Measurements from ENCODE around the gene TMEM178A.

TMEM178A gene

GRCh38 chr2:39736640-39737039, 70.9 kb downstream of the TMEM178A start:
- no peak for DNase-seq (ENCODE audit: extremely low read depth in 1 of 2, low read depth in 1 of 2)

- DNase-seq (ENCODE audit: extremely low read depth in 1 of 2, low read depth in 1 of 2), result no peak
Observed at GRCh38 chr2:39737661-39738060, 71.9 kb downstream of the TMEM178A start.

- DNase-seq (ENCODE audit: extremely low read depth in 1 of 2, low read depth in 1 of 2), result no peak
Observed at GRCh38 chr2:39738936-39739335, 73.2 kb downstream of the TMEM178A start.

- no peak for DNase-seq (ENCODE audit: extremely low read depth in 1 of 2, low read depth in 1 of 2)
Observed at GRCh38 chr2:39739386-39739785, 73.7 kb downstream of the TMEM178A start.

- no peak for DNase-seq (ENCODE audit: extremely low read depth in 1 of 2, low read depth in 1 of 2)
Observed at GRCh38 chr2:39741871-39742270, 76.2 kb downstream of the TMEM178A start.

GRCh38 chr2:39743269-39743776, 77.6 kb downstream of the TMEM178A start:
- DNase-seq (ENCODE audit: extremely low read depth in 1 of 2, low read depth in 1 of 2), result no peak

GRCh38 chr2:39755466-39755865, 89.7 kb downstream of the TMEM178A start:
- DNase-seq (ENCODE audit: extremely low read depth in 1 of 2, low read depth in 1 of 2), result no peak

- no peak for DNase-seq (ENCODE audit: extremely low read depth in 1 of 2, low read depth in 1 of 2)
Observed at GRCh38 chr2:39757156-39757555, 91.4 kb downstream of the TMEM178A start.

- no peak for DNase-seq (ENCODE audit: extremely low read depth in 1 of 2, low read depth in 1 of 2)
Observed at GRCh38 chr2:39762448-39762847, 96.7 kb downstream of the TMEM178A start.
